Activated CD8-positive, alpha-beta memory T cell treated with anti-CD3 and anti-CD28 coated beads for 48 hours (primary cell): ENCODE results near the gene THAP7.
"Not testable (repeated sequence)": the region's sequence is repeated elsewhere in the genome, so short reads cannot be mapped to it uniquely, and the experiment has no call there.

Experiments used
- DNase-seq, 3 experiments: peaks; one replicate each; pipeline ENCODE4 v3.0.0-alpha.2; 2020; ENCODE audit warnings: low read depth in 2 of 3, low spot score in 2 of 3

Gene THAP7

DNA sequence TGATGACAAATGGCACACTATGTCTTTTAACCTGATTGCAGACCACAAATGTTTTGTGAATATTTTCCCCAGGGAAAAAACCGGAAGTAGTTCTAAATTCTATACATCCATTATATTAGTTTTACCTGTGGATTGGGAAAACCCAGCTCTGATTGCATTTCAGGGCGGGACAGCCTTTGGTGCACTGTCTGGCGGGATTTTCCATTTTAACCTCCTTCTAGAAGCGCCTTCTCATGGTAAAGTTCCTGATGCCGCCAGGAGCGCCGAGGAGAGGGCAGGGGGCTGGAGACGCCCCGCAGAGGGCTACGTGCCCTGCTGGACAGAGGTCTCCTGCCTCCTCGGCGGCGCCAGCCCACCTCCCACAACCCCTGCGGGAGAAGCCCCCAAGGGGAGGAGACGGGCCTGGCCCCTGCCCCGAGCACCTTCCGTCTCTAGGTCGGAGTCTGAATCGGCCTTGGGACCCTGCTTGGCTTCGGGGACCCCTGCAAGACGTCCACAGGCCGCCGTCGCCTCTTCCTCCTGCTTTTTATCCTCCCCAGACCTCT is 11.8 kb upstream of the THAP7 start:
- no peak for DNase-seq

DNA sequence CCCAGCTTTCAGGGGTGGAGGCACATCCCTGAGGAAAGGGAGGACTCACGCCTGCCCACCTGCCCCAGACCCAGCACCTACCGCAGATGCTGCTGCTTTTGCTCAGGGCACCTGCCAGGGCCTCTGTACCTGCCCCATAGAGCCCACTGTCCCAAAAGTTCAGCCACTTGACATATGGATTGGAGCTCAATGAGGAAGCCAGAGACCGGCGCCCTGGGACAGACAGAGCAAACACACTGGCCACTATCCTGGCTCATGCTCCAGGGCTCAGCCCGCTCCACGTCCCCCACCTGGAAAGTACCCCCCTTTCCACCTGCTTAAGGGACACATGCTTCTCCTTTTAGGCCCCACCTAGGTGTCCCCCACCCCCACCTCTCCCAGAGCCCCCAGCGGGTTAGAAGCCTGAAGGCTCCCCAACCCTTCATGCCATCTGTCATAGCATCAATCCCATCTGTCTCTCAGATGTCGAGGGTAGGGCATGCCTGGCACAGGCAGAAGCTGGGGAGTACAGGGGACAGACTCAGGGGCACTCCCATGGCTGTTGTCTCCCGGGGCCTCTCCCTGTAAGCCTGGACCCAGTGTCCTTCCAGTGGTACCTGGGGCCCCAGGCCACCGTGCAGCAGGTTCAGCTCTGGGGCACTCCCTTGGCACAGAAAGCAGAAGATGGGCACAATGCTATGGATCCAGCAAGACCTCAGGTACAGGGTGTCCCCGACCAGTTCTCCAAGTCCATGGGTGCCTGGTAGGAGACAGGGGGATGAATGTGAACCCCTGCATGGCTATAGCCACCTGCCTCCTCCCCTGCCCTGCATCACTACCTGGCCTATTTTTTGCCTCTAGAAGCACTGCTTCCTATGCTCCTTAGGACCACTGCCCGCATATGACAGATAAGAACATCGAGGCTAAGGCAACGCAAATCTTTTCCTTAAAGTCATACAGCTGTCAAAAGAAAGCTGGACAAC is 10.8 kb upstream of the THAP7 start:
- no peak for DNase-seq

DNA sequence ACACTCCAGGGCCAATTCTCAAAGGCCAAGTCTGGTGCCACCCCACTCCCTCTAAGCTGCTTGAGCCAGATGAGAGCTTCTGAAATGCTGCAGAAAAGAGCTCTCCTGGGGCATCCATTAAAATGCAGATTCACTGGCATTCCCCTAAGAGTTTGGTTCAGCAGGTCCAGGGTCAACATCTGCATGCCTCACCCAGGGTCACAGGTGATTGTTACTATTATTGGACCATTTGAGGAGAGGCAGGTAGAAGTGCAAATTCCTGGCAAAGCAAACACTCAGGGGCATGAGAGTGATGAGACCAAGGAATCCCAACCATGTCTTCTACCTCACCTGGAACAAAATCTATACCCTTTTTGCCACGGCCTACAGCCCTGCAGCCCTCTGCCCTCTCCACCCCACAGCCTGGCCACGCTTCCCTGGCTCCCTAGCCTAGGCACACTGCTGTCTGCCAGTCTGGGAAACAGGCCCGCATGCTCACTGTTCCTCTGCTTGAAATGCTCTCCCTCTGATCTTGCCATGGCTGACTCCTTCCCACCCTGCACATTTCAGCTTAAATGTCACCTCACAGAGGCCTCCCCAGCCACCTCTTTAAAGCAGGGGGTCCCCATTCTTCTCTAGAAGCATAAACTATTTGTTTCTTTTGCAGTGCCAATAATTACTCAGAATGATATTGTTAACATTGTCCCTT is 8.7 kb upstream of the THAP7 start:
- no peak for DNase-seq

DNA sequence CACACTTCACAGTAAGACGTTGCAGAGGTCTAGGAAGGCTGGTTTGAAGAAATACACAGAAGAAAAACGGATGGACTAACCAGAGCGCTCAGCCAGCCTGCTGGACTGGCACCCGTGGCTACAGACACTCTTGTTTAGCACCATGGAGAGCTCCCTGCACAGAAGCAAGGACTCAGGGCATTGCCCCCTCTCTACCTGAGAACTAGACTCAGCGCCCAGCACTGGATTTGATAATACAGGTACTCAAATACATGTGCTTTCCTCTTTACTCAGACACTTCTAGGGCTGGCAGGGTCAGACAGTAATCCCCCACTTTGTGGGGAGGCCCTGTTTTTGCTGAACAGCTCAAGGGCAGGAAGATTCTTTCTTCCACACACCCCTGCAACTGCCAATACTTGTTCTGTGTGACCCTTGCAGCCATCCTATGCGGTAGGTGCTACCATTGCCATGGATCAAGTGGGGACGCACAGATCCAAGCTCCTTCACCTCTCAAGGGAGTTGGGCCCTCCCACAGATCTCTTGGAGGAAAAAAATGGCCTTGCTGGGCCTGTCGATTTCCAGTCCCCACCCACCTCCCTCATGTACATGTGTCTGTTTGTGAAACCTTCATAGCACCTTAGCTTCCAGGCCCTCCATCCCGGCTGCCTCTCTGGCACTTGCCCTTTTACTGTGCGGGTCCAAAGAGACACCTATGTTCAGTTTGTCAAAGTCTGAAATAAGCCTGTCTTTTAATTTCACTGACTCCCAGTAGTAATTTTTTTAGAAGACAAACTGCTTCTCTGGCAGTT is 7.9 kb upstream of the THAP7 start:
- no peak for DNase-seq

DNA sequence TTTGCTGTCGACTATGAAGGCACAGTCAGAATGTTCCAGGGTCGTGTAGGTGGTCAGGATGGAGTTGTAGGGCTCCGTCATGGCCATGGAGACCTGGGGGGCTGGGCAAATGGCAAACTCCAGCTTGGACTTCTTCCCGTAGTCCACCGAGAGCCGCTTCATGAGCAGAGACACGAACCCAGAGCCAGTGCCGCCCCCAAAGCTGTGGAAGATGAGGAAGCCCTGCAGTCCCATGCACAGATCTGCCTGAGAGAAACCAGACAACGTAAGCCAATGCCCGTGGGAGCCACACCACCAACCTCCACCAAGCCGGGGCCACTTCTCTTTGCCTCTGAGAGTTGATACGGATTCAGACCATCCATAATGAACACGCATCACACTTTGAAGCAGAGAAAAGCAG is 7.3 kb upstream of the THAP7 start:
- DNase-seq, result not testable (repeated sequence)

DNA sequence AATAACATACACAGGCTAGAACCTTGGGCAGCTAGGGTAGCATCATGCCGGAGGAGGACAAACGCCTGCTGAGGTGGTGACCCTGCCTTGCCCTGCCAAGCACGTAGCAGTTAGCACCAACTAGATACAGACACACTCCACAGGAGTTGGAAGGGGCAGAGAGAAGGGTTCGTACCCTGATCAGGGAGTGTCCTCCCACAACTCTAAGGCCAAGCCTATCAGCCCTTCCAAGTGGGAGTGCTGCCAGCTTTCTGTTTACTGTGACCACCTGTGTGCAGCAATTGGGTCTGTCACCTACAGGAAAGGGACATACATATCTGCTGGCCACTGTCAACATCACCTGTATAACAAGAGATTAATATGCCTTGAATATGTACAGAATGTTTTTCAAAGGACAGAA is 1.9 kb upstream of the THAP7 start:
- DNase-seq, result no peak

DNA sequence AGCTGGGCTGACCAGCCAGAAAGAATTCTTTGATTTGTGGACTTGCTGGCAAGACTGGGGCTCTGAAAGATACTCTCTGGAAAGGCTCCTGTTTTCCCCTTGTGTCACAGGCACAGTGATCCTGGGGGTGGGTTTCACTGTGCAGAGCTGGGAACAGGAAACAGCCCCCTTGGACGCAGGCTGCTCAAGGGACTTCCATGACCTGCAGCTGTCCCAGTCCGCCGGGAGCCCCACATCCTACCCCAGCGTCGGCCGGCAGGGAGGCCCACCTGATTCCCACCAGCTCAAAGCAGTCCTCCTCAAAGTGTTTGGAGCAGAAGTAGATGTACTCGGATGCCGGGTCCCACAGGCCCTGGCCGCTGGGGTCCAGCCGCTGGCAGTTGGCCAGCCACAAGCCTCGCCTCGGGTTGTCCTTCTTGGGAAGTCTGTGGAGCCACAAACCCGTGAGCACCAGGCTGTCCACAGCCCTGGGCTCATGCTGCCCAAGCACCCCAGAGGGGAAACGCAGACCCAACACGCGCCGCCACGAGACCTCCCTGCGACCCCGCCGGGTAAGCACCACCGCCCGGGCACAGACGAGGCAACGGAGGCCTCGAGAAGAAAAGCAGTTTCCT is 824 bp downstream of the THAP7 start:
- no peak for DNase-seq

DNA sequence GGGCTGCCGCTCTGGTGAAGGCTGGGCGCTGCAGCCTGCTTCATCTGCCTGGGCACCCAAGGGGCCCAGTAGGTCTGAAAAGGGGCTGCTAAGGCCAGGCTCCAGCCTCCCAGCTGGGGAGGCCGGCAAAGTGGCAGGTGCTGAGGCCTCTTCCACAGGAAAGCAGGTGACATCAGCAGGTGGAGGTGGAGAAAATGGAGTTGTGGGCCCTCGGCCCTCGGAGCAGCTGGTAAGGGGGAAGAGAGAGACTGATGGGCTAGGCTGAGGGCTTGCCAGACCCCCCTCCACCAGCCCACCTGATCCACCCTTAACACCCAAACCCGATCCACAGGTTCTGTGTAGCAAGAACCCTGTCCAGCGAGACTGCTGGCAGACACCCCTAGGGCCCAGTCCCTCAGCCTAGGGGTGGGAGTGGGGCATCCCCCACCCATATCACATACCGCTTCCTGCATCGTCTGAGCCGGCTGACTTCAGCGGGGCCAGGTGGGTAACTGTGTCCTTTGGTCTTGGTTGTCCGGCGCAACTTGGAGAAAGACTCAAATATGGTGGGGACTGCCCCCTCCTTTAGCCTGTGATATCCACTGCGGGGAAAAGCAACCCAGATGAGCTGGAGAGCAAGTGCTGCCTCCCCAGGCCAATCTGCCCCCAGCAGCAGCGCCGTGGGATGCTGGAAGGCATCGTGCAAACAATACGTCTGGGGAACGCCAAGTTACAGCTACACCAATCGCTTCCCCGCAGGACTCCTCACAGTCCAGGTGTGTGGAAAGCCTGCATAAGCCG is 1.5 kb downstream of the THAP7 start:
- no peak for DNase-seq

DNA sequence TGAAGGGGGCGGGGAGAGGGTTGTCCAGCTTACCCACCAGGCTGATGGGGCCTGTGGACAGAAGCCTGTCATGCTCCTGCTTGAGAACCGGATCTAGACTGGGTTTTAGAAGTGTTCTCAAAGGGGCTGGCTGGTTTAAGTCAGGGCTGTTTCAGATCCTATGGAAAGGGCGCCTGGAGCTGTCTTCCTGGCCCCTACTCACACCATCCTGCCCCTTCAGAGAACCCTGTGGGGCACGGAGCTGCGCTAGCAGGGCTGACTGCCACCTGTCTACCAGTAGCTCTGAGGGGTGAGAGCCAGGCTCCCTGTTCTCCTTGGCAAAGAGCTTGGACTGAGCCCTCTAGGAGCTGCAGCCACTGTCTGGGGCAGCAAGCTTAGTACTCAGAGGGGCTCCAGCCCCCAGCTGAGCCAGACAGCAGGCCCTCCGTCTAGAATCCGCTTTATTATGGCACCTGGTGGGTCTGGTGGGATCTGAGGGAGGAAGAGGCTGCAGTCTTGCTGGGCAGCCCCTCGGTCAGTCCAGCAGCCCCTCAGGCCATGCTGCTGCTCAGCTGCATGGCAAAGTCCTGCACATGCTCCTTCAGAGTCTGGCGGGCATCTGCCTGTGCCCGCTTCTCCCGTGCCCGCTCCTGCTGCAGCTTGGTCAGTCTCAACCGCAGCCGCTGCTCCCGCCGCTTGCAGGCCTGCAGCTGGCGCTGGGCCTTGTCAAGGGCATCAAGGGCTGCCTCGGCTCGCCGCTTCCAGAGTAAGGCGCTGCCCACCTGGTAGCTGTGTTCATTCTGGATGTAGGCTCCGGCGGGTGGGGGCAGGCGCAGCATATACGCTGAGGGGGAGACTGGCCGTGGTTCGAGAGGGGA is 2.3 kb downstream of the THAP7 start:
- DNase-seq, result no peak

DNA sequence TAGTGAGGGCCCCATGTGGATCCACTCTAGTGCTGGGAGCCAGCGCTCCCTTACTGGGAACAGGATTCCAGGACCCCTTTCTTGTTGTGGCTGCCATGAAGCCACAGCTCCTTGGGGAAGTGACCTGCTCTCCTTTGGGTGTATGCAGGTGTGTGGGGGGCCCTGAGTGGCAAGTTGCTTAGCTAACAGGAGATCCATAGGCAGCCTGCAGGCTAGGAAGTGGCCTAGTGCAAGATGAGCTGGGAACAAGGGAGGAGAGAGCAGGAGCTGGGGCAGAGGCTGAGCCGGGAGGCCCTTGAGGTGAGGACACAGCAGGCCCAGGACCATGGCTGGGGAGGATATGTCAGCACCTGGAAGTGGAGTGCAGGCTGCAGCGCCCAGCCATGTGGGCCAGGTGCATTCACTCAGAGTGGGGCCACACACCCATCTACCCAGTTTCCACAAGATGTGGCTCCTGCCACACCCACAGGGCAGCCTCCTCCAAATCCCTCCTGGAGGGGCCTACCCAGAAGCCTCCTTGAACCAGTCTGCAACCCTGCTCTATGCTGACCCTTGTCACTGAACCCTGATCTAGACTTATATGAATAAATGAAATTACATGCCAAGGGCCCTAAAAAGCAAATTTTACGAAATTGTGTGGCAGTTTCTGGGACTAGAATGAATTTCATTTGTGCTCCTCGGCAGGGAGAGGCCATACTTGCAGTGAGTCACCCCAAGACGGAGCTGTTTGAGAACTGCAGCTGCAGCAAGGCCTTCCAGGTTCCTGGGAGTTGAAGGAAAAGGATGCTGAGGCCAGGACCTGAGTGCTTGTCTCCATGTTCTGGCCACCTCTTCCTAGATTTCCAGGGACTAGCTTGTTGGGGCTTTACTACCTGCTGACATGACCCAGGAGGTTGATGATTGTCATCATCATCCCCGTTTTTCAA is 3.2 kb downstream of the THAP7 start:
- DNase-seq, result no peak

DNA sequence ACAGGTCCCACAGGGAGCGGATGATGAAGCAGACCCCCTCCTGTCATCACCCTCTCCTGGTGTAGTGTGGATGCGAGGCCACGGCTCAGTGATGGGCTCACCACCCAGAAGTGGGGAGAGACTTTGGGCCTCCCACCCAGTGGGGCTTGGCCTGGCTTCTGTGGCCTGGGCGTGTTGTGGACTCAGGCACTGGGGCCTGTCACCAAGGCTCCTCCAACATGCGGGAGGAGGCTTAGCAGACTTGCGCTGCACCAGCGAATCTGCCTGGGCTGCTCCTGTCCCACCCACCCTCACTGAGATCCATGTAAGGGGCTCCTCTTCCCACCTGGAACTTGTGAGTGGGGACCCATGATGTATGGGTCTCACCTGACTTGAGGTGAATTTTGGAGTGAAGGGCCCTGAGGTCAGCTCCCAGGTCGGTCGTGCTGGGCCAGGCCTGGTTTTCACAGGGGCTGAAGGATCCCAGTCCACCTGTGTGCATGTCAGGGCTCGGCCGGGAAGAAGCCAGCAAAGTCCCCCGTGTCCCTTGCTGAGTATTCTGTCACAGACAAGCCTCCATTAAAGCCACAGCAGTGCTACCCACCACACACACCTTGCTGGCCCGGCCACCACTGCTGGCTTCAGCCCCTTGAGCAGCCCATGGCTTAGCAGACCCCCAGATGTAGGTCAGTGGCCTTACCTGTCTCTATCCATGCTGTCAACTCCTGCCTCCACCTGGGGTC is 4.2 kb downstream of the THAP7 start:
- DNase-seq, result no peak

DNA sequence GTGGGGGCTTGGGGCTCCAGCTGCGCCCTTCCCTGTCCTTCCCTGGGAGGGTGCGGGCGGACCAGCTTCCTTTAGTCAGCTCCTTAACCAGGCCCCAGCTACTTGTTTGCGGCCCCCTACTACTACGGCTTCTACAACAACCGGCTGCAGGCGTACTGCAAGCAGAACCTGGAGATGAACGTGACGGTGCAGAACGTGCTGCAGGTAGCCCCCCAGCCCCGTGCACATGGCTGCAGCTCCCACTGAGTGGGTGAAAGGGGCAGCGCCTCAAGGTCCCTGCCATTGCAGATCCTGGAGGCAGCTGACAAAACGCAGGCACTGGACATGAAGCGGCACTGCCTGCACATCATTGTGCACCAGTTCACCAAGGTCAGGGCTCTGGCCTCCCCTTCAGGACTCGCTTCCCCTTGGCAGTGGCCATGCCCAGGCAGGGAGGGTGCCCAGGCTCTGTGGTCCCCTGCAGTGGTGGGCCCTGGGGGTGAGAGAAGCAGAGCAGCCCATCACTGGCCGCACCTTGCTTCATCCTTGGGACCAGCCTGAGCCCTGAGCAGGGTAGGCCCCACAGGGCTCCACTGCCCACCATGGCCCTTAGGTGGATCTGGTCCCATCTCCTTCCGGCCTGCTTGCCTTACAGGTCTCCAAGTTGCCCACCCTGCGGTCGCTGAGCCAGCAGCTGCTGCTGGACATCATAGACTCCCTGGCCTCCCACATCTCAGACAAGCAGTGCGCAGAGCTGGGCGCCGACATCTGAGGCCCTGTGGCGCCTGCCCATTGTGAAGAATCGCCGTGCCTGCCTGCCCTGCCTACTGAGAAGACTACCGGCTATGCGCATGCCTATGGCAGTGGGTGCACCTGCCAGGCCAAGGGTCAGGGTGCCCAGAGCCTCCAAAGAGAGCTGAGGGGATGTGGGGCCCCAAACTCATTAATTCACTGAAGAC is 5.1 kb downstream of the THAP7 start:
- no peak for DNase-seq

DNA sequence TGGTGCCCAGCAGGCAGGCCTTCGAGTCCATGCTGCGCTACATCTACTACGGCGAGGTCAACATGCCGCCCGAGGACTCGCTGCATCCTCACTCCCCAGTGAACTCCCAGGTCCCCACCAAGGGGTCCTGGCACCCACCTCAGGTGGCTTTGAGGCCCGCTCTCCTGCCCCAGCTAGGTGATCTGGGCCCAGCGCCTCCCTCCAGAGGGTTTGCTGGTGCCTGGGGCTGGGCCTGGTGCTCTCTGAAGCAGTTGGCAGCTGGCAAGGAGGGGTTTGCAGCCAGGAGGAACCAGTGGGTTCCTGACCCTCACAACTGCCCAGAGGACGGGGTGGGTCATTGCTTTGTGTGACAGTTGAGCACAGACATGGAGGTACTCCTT is 5.9 kb downstream of the THAP7 start:
- no peak for DNase-seq

DNA sequence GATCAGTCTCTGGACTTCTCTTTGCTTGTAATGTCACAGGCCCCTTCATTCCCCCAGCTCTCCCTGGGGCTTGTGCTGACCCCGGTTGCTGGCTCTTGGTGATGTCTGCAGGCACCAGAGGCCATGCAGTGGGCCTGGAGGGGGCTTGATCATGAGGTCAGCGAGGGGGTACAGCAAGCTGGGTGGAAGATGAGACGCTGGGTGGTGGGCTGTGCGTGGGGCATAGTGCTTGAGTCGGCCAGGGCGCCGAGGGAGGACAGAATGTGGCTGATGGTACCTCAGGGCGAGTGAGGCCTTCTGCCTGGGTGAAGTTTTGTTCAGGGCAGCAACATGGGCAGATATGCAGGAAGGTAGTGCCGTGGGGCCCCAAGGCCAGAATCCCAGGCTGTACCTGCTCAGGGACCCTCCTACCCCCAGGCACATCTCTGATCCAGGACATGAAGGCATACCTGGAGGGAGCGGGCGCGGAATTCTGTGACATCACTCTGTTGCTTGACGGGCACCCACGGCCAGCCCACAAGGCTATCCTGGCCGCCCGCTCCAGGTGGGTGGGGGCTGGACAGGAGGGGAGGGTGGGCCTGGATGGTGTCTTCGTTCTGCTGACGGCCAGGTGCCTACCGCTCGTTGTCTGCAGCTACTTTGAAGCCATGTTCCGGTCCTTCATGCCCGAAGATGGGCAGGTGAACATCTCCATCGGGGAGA is 6.4 kb downstream of the THAP7 start:
- DNase-seq, result no peak

DNA sequence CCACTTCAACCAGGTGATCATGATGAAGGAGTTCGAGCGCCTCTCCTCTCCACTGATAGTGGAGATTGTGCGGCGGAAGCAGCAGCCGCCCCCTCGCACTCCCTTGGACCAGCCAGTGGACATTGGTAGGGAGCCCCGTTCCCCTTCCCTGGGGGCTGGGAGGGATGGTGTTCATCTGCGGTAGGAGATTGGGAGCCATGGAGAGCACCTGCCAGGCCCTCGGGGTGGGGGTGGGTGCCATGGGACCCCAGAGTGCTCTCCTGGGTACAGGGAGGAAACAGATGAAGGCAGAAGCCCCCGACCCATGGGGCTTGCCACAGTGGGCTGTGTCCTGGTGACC is 7.0 kb downstream of the THAP7 start:
- DNase-seq, result no peak
